Suprapubic skin (tissue), 4 donors: ENCODE results near the gene MYO10.

Experiments used
- CTCF ChIP-seq, 2 donors: fragments of 200-600 bp in 1 of 2; fragments of 450-650 bp in 1 of 2; sonication (generic) in 1 of 2; IDR thresholded peaks; one replicate each; pipeline ENCODE4 v1.5.1; 2016 to 2019; ENCODE audit warnings: antibody characterized with exemption in 2 of 2, mild to moderate bottlenecking in 1 of 2, moderate library complexity in 1 of 2
- EP300 ChIP-seq: sonication (generic); formaldehyde crosslinking; IDR thresholded peaks from one replicate; pipeline ENCODE4 v1.6.1; 2017; ENCODE audit warnings: antibody characterized with exemption
- POLR2A ChIP-seq, 2 donors: fragments of 450-650 bp; IDR thresholded peaks; one replicate each; pipeline ENCODE4 v1.6.1; 2017; ENCODE audit warnings: antibody characterized with exemption in 2 of 2, mild to moderate bottlenecking in 2 of 2, moderate library complexity in 2 of 2
- POLR2AphosphoS5 ChIP-seq, 3 donors: sonication (generic); formaldehyde crosslinking; IDR thresholded peaks; one replicate each; pipeline ENCODE4 v1.6.1; 2017; ENCODE audit warnings: antibody characterized with exemption in 3 of 3

DNA sequence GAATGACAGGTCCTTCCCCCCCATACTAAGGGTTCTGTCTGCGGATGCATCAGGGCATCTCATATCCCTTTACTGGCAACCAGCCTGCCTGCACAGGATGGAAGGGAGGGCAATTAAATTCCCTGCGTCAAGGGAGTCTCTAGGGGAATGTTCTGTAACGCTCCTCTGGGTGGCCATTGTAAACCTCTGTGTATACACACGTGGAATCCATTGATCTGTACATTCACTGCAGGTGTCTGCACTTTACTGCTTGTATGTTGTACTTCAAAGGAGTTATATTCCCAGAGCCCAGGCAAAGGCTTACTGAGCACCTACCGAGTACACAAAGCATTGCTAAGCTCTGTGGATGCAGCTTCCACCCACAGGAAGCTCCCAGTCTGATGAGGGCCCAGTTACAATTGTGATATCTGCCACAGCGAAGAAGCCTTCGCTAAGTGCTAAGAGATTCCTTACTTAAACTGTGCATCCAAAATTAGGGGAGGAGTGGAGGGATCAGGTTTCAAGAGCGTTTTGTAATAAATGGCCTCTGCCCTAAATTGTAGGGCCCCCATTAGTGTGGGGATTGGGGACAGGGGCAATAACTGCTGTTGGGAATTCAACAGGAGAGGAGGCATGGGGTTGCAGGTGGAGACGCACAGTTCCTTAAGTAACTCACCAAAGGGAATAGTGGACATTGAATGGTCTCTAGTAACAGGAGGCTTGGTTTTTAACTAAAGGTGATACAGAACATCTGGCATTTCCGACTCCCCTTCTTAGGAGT, 317.8 kb downstream of the MYO10 start:
- no peak for TF ChIP-seq CTCF (IDR thresholded peaks at IDR 0.05)
- TF ChIP-seq POLR2AphosphoS5 (IDR thresholded peaks at IDR 0.05), result no peak
- no peak for TF ChIP-seq EP300
- no peak for TF ChIP-seq POLR2A (IDR thresholded peaks at IDR 0.05)
